Calu3 (cell line): ENCODE data around the gene RMND5A. TPM values are rescaled to one million over a fixed set of nuclear protein-coding genes. Genes with fewer than 3 reads are reported as not detected.

Experiments
- BruUV-seq: library from RNA; stranded (reverse); fragments of 400-500 nt; replicated peaks from 2 replicates; lab custom pipeline; 2021; lab: Mats Ljungman, UMichigan
- CTCF ChIA-PET: fragments of 300-600 bp; sonication (Branson Sonifier 250); formaldehyde crosslinking; loops from one replicate; lab custom pipeline; 2022; ENCODE audit warnings: antibody characterized with exemption; lab: Charles Lee
- DNase-seq: peaks from one replicate; pipeline ENCODE4 v3.0.0; 2022
- H3K27ac Mint-ChIP-seq: one replicate; pipeline ENCODE4 v1.8.0; 2022; ENCODE audit warnings: mixed read lengths; ENCODE audit not compliant: unreplicated experiment
- H3K27me3 Mint-ChIP-seq: one replicate; pipeline ENCODE4 v1.8.0; 2022; ENCODE audit warnings: mixed read lengths; ENCODE audit not compliant: unreplicated experiment
- H3K36me3 Mint-ChIP-seq: one replicate; pipeline ENCODE4 v1.8.0; 2022; ENCODE audit warnings: mild to moderate bottlenecking, moderate library complexity, mixed read lengths; ENCODE audit not compliant: insufficient read depth, unreplicated experiment
- H3K4me1 Mint-ChIP-seq: one replicate; pipeline ENCODE4 v1.8.0; 2022; ENCODE audit warnings: mild to moderate bottlenecking, low read depth, mixed read lengths; ENCODE audit not compliant: unreplicated experiment
- H3K4me3 Mint-ChIP-seq: one replicate; pipeline ENCODE4 v1.8.0; 2022; ENCODE audit warnings: mild to moderate bottlenecking, low read depth, moderate library complexity, mixed read lengths; ENCODE audit not compliant: unreplicated experiment
- H3K9me3 Mint-ChIP-seq: one replicate; pipeline ENCODE4 v1.8.0; 2022; ENCODE audit warnings: low read depth, mixed read lengths; ENCODE audit not compliant: unreplicated experiment
- CTCF ChIP-seq: fragments of 200-600 bp; IDR thresholded peaks from one replicate; pipeline ENCODE4 v1.8.0; 2022; ENCODE audit warnings: antibody characterized with exemption; ENCODE audit not compliant: unreplicated experiment
- intact Hi-C: fragments of 100-400 bp; cut with micrococcal nuclease; formaldehyde crosslinking; loops from one replicate; pipeline ENCODE4 v1.10.0; 2022; ENCODE audit not compliant: unreplicated experiment
- total RNA-seq: library from RNA; stranded (reverse); gene quantifications from 2 replicates; pipeline ENCODE4 v1.2.3, GENCODE V29; 2022

RMND5A gene
- total RNA-seq, 1 experiment from 2014 or later, result 52.4 TPM

GRCh38 chr2:86744152-86744551 lies 24.1 kb downstream of the RMND5A start:
- H3K4me3 Mint-ChIP-seq, result no peak overlapping the region
- no peak for TF ChIP-seq CTCF
- H3K4me1 Mint-ChIP-seq, result peaks cover 38% of the 10 kb centered on the region
- no TSS peak for BruUV-seq
- H3K27ac Mint-ChIP-seq, result no peak overlapping the region
- no peaks in the 10 kb centered on the region for H3K27me3 Mint-ChIP-seq
- no peak for DNase-seq
- intact Hi-C loops, result no loop called here
- CTCF ChIA-PET, result interaction anchor here (0.5 kb wide), 1 partner anchor 39 kb away, joined by 3 read pairs; no protein-coding TSS in a partner anchor
- no peaks in the 10 kb centered on the region for H3K9me3 Mint-ChIP-seq
- peaks cover 18% of the 10 kb centered on the region for H3K36me3 Mint-ChIP-seq

GRCh38 chr2:86746939-86747338 lies 26.8 kb downstream of the RMND5A start:
- Mint-ChIP-seq H3K4me1 (peaks cover 36% of the 10 kb centered on the region), H3K27ac (peak overlapping the region; percentile 88), H3K4me3 (peak overlapping the region; percentile 12), H3K36me3 (peaks cover 29% of the 10 kb centered on the region), H3K9me3 (peaks cover 6% of the 10 kb centered on the region), H3K27me3 (no peaks in the 10 kb centered on the region)
- DNase-seq, result no peak
- TF ChIP-seq CTCF, result no peak
- intact Hi-C loops, result no loop called here
- CTCF ChIA-PET, result no interaction called here
- no TSS peak for BruUV-seq

GRCh38 chr2:86747711-86748639 lies 27.9 kb downstream of the RMND5A start:
- CTCF ChIA-PET, result interaction anchor here (0.9 to 1.0 kb wide), 3 partner anchors 15 to 126 kb away, joined by 3 read pairs; no protein-coding TSS in a partner anchor

More at GRCh38 chr2:86747711-86748639, 27.9 kb downstream of the RMND5A start:
- no peak for TF ChIP-seq CTCF
- DNase-seq, result peak; percentile 34
- Mint-ChIP-seq H3K36me3 (peaks cover 35% of the 10 kb centered on the region), H3K27ac (peak overlapping the region; percentile 88), H3K4me3 (no peak overlapping the region), H3K9me3 (peaks cover 6% of the 10 kb centered on the region), H3K4me1 (peaks cover 31% of the 10 kb centered on the region), H3K27me3 (no peaks in the 10 kb centered on the region)
- no TSS peak for BruUV-seq
- intact Hi-C loops, result no loop called here
